IMR-90 (cell line): ENCODE data around the gene NTSR1.

Source experiments
- BHLHE40 ChIP-seq: fragments of 150-350 bp; IDR thresholded peaks from 2 replicates; pipeline ENCODE4 v1.6.1; 2016; ENCODE audit warnings: mild to moderate bottlenecking, low read depth, low read length
- CEBPB ChIP-seq: IDR thresholded peaks from 2 replicates; pipeline ENCODE4 v1.6.1; 2012; ENCODE audit warnings: low read depth, low read length, improper control_type of control experiment
- CHD1 ChIP-seq: IDR thresholded peaks from 2 replicates; pipeline ENCODE4 v1.6.1; 2012; ENCODE audit warnings: low read depth, low read length, improper control_type of control experiment
- MXI1 ChIP-seq: IDR thresholded peaks from 2 replicates; pipeline ENCODE4 v1.6.1; 2012; ENCODE audit warnings: low read depth, mild to moderate bottlenecking, low read length, moderate library complexity, borderline replicate concordance
- POLR2A ChIP-seq: IDR thresholded peaks from 2 replicates; pipeline ENCODE4 v1.6.1; 2012; ENCODE audit warnings: mild to moderate bottlenecking, low read depth, low read length
- RAD21 ChIP-seq: IDR thresholded peaks from 2 replicates; pipeline ENCODE4 v1.6.1; 2012; ENCODE audit warnings: low read length, improper control_type of control experiment
- RCOR1 ChIP-seq: IDR thresholded peaks from 2 replicates; pipeline ENCODE4 v1.6.1; 2012; ENCODE audit warnings: mild to moderate bottlenecking, low read length, improper control_type of control experiment; ENCODE audit not compliant: insufficient replicate concordance
- RFX5 ChIP-seq: IDR thresholded peaks from 2 replicates; pipeline ENCODE4 v1.8.0; 2012; ENCODE audit warnings: low read depth, mild to moderate bottlenecking, low read length, moderate library complexity
- SMC3 ChIP-seq: fragments of 150-350 bp; IDR thresholded peaks from 2 replicates; pipeline ENCODE4 v1.6.1; 2016; ENCODE audit warnings: low read depth, mild to moderate bottlenecking, antibody characterized with exemption, low read length, moderate library complexity
- TF ChIP-seq, protein P1 (sequence below): conservative IDR thresholded peaks from 2 replicates; pipeline ENCODE4 v1.5.1; 2012; ENCODE audit warnings: mild to moderate bottlenecking, low read depth, low read length, improper control_type of control experiment

DNA sequence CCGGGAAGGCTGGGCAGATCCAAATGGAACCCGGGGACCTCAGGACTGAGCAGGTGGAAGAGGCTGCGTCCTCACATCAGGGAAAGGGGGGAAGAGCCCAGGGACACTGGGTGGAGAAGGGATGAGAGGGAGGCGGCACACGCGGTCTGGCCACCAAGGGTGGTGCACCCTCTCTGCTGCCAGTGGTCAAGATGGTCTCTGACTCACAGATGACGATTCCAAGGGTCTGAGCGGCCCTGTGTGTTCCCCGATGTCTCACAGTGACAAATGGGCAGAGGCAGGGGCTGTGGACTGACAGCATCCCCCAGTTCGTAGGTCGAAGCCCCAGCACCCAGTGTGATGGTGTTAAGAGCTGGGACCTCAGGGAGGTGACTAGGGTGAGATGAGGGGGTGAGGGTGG lies 34.3 kb upstream of the NTSR1 start:
- no peak for TF ChIP-seq RAD21
- TF ChIP-seq, protein P1, sequence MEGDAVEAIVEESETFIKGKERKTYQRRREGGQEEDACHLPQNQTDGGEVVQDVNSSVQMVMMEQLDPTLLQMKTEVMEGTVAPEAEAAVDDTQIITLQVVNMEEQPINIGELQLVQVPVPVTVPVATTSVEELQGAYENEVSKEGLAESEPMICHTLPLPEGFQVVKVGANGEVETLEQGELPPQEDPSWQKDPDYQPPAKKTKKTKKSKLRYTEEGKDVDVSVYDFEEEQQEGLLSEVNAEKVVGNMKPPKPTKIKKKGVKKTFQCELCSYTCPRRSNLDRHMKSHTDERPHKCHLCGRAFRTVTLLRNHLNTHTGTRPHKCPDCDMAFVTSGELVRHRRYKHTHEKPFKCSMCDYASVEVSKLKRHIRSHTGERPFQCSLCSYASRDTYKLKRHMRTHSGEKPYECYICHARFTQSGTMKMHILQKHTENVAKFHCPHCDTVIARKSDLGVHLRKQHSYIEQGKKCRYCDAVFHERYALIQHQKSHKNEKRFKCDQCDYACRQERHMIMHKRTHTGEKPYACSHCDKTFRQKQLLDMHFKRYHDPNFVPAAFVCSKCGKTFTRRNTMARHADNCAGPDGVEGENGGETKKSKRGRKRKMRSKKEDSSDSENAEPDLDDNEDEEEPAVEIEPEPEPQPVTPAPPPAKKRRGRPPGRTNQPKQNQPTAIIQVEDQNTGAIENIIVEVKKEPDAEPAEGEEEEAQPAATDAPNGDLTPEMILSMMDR, result no peak
- TF ChIP-seq SMC3, result no peak
- TF ChIP-seq CEBPB, result no peak
- no peak for TF ChIP-seq POLR2A
- no peak for TF ChIP-seq RFX5
- no peak for TF ChIP-seq RCOR1
- TF ChIP-seq MXI1, result no peak
- TF ChIP-seq BHLHE40, result no peak
- no peak for TF ChIP-seq CHD1
